K562 (cell line): ENCODE measurements around the gene ZNF800. TPM values are rescaled to one million over a fixed set of nuclear protein-coding genes. Genes with fewer than 3 reads are reported as not detected.

Experiments used
- CTBP1 ChIP-seq: fragments of 450-650 bp; IDR thresholded peaks from 2 replicates; pipeline ENCODE4 v1.6.1; 2016; ENCODE audit warnings: borderline replicate concordance
- EP400 ChIP-seq: fragments of 450-650 bp; IDR thresholded peaks from 2 replicates; pipeline ENCODE4 v1.6.1; 2017; ENCODE audit warnings: antibody characterized with exemption, mild to moderate bottlenecking, moderate library complexity
- ETV1 ChIP-seq: fragments of 450-650 bp; conservative IDR thresholded peaks from 2 replicates; pipeline ENCODE4 v1.6.1; 2016; ENCODE audit warnings: missing genetic modification characterization, control low read depth, low read depth, missing compliant biosample characterization
- IRF2 ChIP-seq: sonication (generic); formaldehyde crosslinking; IDR thresholded peaks from 2 replicates; pipeline ENCODE4 v1.8.1; 2022; ENCODE audit warnings: mild to moderate bottlenecking, missing genetic modification reagents
- MTA2 ChIP-seq: fragments of 450-650 bp; IDR thresholded peaks from 2 replicates; pipeline ENCODE4 v1.6.1; 2016; ENCODE audit warnings: low read depth
- NBN ChIP-seq: fragments of 450-650 bp; IDR thresholded peaks from 2 replicates; pipeline ENCODE4 v1.6.1; 2016; ENCODE audit warnings: low read depth, mild to moderate bottlenecking
- NCOA4 ChIP-seq: fragments of 450-650 bp; IDR thresholded peaks from 2 replicates; pipeline ENCODE4 v1.6.1; 2018; ENCODE audit warnings: mild to moderate bottlenecking; ENCODE audit not compliant: partially characterized antibody
- PML ChIP-seq: IDR thresholded peaks from 2 replicates; pipeline ENCODE4 v1.6.1; 2012; ENCODE audit warnings: low read length, inconsistent platforms
- SMARCA4 ChIP-seq: fragments of 450-650 bp; IDR thresholded peaks from 2 replicates; pipeline ENCODE4 v1.6.1; 2016
- TAL1 ChIP-seq: fragments of 450-650 bp; IDR thresholded peaks from 2 replicates; pipeline ENCODE4 v1.6.1; 2016; ENCODE audit warnings: mild to moderate bottlenecking
- TCF7 ChIP-seq: sonication (generic); IDR thresholded peaks from 2 replicates; pipeline ENCODE4 v1.6.1; 2016; ENCODE audit warnings: antibody characterized with exemption, borderline replicate concordance
- ZFPM2 ChIP-seq: fragments of 250-450 bp; sonication (Bioruptor Pico); IDR thresholded peaks from 2 replicates; pipeline ENCODE4 v1.5.1; 2022; ENCODE audit warnings: mild to moderate bottlenecking
- ZNF3 ChIP-seq: fragments of 250-450 bp; sonication (Bioruptor Pico); IDR thresholded peaks from 2 replicates; pipeline ENCODE4 v1.5.0; 2021; ENCODE audit warnings: mild to moderate bottlenecking, moderate library complexity
- polyA plus RNA-seq, 8 experiments: library from polyadenylated mRNA; depleted of rRNA in 4 of 8; stranded (reverse) in 5 of 8; unstranded in 3 of 8; fragments of >200 nt; fragmentation: Nextera tagmentation in 2 of 8; fragmentation: Illumina TruSeq in 1 of 8; extraction: Ambion mirVana in 2 of 8; extraction: Trizol in 1 of 8; gene quantifications; 2 replicates each; pipeline versions ENCODE4 v1.2.1 to v1.2.3, GENCODE V29; 2011 to 2014; ENCODE audit warnings: inconsistent platforms in 1 of 8, missing spikeins in 1 of 8
- total RNA-seq, 7 experiments: library from RNA; depleted of rRNA in 6 of 7; stranded (reverse); fragments of >200 nt in 6 of 7; fragmentation: Illumina TruSeq in 2 of 7; extraction: Trizol in 2 of 7; gene quantifications; 2 replicates each; pipeline versions ENCODE4 v1.2.1 to v1.2.3, GENCODE V29; 2011 to 2021; ENCODE audit warnings: low replicate concordance in 1 of 7
- TF ChIP-seq, protein P1 (sequence below): sonication (generic); formaldehyde crosslinking; IDR thresholded peaks from 2 replicates; pipeline ENCODE4 v1.8.1; 2023; ENCODE audit warnings: mild to moderate bottlenecking, missing genetic modification reagents
- TF ChIP-seq, protein P2 (sequence below): fragments of 450-650 bp; IDR thresholded peaks from 2 replicates; pipeline ENCODE4 v1.6.1; 2016; ENCODE audit warnings: mild to moderate bottlenecking, moderate library complexity
- TF ChIP-seq, protein P3 (sequence below): sonication (generic); formaldehyde crosslinking; IDR thresholded peaks from 2 replicates; pipeline ENCODE4 v1.9.0; 2022; ENCODE audit warnings: mild to moderate bottlenecking, missing genetic modification reagents

The ZNF800 gene
- total and polyA plus RNA-seq, 9 of the 15 experiments (the other 6 are each of a cell fraction or from before 2014, with no cell fraction given), result 7.5 to 58.3 (median 33.4) TPM

DNA sequence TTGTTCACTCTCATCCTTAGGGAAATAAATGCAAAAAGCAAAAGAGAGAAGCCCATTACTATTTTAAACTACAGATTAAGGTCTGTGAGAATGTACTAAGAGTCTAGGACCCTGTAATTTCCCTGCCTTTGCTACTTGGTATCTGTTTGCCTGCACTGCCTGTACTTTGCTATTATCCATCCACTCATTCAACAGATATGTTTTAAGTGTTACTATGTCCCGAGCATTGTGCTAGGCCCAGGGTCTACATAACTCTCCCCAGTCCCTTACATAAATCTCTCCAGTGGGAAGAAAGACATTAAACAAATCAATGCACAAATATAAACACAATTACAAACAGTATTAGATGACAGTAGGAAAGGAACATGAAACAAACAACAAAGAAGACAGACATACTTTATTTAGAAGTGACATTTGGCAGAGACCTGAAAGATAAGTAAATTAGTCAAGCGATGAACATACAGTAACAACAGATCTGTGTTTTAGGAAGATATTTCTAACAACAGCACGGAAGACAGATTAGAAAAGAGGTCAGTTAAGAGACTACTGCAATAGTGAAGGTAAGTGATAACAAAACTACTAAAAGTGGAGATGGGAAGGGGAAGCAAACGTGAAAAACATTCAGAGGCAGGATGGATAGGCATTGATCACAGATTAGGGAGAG lies 30.0 kb downstream of the ZNF800 start (continued):
- TF ChIP-seq, protein P1, sequence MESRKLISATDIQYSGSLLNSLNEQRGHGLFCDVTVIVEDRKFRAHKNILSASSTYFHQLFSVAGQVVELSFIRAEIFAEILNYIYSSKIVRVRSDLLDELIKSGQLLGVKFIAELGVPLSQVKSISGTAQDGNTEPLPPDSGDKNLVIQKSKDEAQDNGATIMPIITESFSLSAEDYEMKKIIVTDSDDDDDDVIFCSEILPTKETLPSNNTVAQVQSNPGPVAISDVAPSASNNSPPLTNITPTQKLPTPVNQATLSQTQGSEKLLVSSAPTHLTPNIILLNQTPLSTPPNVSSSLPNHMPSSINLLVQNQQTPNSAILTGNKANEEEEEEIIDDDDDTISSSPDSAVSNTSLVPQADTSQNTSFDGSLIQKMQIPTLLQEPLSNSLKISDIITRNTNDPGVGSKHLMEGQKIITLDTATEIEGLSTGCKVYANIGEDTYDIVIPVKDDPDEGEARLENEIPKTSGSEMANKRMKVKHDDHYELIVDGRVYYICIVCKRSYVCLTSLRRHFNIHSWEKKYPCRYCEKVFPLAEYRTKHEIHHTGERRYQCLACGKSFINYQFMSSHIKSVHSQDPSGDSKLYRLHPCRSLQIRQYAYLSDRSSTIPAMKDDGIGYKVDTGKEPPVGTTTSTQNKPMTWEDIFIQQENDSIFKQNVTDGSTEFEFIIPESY (CRISPR knock-in tag), result no peak
- TF ChIP-seq SMARCA4 (peak; percentile 64; the same call in 1 of the 2 replicates), CTBP1 (0 out of 2 replicates have a peak, but pooled peaks have one; percentile 16), MTA2 (peak; percentile 53; the same call in 1 of the 2 replicates), EP400 (no peak), ZNF3 (no peak), ZFPM2 (CRISPR knock-in tag) (no peak), TCF7 (no peak), PML (0 out of 2 replicates have a peak, but pooled peaks have one; percentile 36), NCOA4 (no peak), ETV1 (no peak), NBN (0 out of 2 replicates have a peak, but pooled peaks have one; percentile 34), IRF2 (CRISPR knock-in tag) (no peak), TAL1 (peak; percentile 72)
- TF ChIP-seq, protein P2, sequence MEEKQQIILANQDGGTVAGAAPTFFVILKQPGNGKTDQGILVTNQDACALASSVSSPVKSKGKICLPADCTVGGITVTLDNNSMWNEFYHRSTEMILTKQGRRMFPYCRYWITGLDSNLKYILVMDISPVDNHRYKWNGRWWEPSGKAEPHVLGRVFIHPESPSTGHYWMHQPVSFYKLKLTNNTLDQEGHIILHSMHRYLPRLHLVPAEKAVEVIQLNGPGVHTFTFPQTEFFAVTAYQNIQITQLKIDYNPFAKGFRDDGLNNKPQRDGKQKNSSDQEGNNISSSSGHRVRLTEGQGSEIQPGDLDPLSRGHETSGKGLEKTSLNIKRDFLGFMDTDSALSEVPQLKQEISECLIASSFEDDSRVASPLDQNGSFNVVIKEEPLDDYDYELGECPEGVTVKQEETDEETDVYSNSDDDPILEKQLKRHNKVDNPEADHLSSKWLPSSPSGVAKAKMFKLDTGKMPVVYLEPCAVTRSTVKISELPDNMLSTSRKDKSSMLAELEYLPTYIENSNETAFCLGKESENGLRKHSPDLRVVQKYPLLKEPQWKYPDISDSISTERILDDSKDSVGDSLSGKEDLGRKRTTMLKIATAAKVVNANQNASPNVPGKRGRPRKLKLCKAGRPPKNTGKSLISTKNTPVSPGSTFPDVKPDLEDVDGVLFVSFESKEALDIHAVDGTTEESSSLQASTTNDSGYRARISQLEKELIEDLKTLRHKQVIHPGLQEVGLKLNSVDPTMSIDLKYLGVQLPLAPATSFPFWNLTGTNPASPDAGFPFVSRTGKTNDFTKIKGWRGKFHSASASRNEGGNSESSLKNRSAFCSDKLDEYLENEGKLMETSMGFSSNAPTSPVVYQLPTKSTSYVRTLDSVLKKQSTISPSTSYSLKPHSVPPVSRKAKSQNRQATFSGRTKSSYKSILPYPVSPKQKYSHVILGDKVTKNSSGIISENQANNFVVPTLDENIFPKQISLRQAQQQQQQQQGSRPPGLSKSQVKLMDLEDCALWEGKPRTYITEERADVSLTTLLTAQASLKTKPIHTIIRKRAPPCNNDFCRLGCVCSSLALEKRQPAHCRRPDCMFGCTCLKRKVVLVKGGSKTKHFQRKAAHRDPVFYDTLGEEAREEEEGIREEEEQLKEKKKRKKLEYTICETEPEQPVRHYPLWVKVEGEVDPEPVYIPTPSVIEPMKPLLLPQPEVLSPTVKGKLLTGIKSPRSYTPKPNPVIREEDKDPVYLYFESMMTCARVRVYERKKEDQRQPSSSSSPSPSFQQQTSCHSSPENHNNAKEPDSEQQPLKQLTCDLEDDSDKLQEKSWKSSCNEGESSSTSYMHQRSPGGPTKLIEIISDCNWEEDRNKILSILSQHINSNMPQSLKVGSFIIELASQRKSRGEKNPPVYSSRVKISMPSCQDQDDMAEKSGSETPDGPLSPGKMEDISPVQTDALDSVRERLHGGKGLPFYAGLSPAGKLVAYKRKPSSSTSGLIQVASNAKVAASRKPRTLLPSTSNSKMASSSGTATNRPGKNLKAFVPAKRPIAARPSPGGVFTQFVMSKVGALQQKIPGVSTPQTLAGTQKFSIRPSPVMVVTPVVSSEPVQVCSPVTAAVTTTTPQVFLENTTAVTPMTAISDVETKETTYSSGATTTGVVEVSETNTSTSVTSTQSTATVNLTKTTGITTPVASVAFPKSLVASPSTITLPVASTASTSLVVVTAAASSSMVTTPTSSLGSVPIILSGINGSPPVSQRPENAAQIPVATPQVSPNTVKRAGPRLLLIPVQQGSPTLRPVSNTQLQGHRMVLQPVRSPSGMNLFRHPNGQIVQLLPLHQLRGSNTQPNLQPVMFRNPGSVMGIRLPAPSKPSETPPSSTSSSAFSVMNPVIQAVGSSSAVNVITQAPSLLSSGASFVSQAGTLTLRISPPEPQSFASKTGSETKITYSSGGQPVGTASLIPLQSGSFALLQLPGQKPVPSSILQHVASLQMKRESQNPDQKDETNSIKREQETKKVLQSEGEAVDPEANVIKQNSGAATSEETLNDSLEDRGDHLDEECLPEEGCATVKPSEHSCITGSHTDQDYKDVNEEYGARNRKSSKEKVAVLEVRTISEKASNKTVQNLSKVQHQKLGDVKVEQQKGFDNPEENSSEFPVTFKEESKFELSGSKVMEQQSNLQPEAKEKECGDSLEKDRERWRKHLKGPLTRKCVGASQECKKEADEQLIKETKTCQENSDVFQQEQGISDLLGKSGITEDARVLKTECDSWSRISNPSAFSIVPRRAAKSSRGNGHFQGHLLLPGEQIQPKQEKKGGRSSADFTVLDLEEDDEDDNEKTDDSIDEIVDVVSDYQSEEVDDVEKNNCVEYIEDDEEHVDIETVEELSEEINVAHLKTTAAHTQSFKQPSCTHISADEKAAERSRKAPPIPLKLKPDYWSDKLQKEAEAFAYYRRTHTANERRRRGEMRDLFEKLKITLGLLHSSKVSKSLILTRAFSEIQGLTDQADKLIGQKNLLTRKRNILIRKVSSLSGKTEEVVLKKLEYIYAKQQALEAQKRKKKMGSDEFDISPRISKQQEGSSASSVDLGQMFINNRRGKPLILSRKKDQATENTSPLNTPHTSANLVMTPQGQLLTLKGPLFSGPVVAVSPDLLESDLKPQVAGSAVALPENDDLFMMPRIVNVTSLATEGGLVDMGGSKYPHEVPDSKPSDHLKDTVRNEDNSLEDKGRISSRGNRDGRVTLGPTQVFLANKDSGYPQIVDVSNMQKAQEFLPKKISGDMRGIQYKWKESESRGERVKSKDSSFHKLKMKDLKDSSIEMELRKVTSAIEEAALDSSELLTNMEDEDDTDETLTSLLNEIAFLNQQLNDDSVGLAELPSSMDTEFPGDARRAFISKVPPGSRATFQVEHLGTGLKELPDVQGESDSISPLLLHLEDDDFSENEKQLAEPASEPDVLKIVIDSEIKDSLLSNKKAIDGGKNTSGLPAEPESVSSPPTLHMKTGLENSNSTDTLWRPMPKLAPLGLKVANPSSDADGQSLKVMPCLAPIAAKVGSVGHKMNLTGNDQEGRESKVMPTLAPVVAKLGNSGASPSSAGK, result no peak
- TF ChIP-seq, protein P3, sequence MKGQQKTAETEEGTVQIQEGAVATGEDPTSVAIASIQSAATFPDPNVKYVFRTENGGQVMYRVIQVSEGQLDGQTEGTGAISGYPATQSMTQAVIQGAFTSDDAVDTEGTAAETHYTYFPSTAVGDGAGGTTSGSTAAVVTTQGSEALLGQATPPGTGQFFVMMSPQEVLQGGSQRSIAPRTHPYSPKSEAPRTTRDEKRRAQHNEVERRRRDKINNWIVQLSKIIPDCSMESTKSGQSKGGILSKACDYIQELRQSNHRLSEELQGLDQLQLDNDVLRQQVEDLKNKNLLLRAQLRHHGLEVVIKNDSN, result no peak
